B cell (primary cell): ENCODE results near the gene CARNS1. TPM values are rescaled to one million over a fixed set of nuclear protein-coding genes. Genes with fewer than 3 reads are reported as not detected.

ENCODE experiments used
- ATAC-seq: fragments of 200-7000 bp; cut with Tn5 transposase; one replicate; pipeline ENCODE4 v1.10.0; 2021; ENCODE audit warnings: low read depth, mild to moderate bottlenecking, moderate number of reproducible peaks, moderate library complexity
- CTCF ChIA-PET: fragments of 350-600 bp; sonication (Branson Sonifier 250); formaldehyde crosslinking; loops from one replicate; lab custom pipeline; 2021; ENCODE audit warnings: antibody characterized with exemption, inconsistent platforms; lab: Charles Lee
- POLR2A ChIA-PET: fragments of 350-600 bp; sonication (Branson Sonifier 250); formaldehyde crosslinking; loops from one replicate; lab custom pipeline; 2021; ENCODE audit warnings: antibody characterized with exemption; lab: Charles Lee
- DNase-seq: peaks from one replicate; pipeline ENCODE4 v3.0.0; 2013
- H2AFZ ChIP-seq: 2 replicates; pipeline ENCODE4 v1.6.1; 2012; ENCODE audit warnings: mild to moderate bottlenecking, low read depth, low read length; ENCODE audit not compliant: insufficient read depth, poor library complexity, severe bottlenecking
- H3K27ac ChIP-seq, 2 donors: 1 replicate in 1 of 2; 2 replicates in 1 of 2; pipeline ENCODE4 v1.5.1; 2012 to 2013; ENCODE audit warnings: low read length in 2 of 2, mild to moderate bottlenecking in 2 of 2, moderate library complexity in 1 of 2
- H3K27me3 ChIP-seq, 4 experiments: fragments of 200-600 bp in 1 of 4; sonication (generic) in 1 of 4; replicated peaks in 1 of 4; 1 replicate in 2 of 4; 2 replicates in 2 of 4; pipeline versions ENCODE4 v1.6.1 to v1.7.0; 2013 to 2016; ENCODE audit warnings: low read length in 3 of 4, mild to moderate bottlenecking in 2 of 4, mixed read lengths in 1 of 4, moderate library complexity in 1 of 4; ENCODE audit not compliant: insufficient read depth in 4 of 4, control insufficient read depth in 3 of 4; ENCODE audit errors: control extremely low read depth in 1 of 4
- H3K36me3 ChIP-seq, 2 experiments: replicated peaks in 1 of 2; 1 replicate in 1 of 2; 2 replicates in 1 of 2; pipeline versions ENCODE4 v1.6.1 to v1.7.1; 2013; ENCODE audit warnings: low read length in 1 of 2; ENCODE audit not compliant: insufficient read depth in 2 of 2, control insufficient read depth in 1 of 2; ENCODE audit errors: control extremely low read depth in 1 of 2, extremely low read depth in 1 of 2
- H3K4me1 ChIP-seq, 2 donors: fragments of 200-600 bp in 1 of 2; sonication (generic) in 1 of 2; 1 replicate in 1 of 2; 2 replicates in 1 of 2; pipeline versions ENCODE4 v1.5.1 to v1.6.1; 2013 to 2017; ENCODE audit warnings: low read length in 2 of 2; ENCODE audit not compliant: control insufficient read depth in 2 of 2, insufficient read depth in 2 of 2
- H3K4me2 ChIP-seq: replicated peaks from 2 replicates; pipeline ENCODE3; 2012; ENCODE audit warnings: mild to moderate bottlenecking, low read depth, low read length; ENCODE audit not compliant: poor library complexity, severe bottlenecking
- H3K4me3 ChIP-seq, 5 experiments: fragments of 200-600 bp in 1 of 5; sonication (generic) in 1 of 5; 1 replicate in 3 of 5; 2 replicates in 2 of 5; pipeline versions ENCODE4 v1.5.1 to v1.7.0; 2011 to 2016; ENCODE audit warnings: low read length in 4 of 5, mild to moderate bottlenecking in 4 of 5, low read depth in 2 of 5, control low read depth in 1 of 5, moderate library complexity in 1 of 5; ENCODE audit not compliant: insufficient read depth in 1 of 5; ENCODE audit errors: control extremely low read depth in 1 of 5, extremely low read depth in 1 of 5
- H3K79me2 ChIP-seq: fragments of 200-600 bp; sonication (generic); one replicate; pipeline ENCODE4 v1.6.0; 2016; ENCODE audit warnings: low read length; ENCODE audit not compliant: control insufficient read depth, insufficient read depth
- H3K9ac ChIP-seq: fragments of 200-600 bp; sonication (generic); 2 replicates; pipeline ENCODE4 v1.6.1; 2017; ENCODE audit warnings: mild to moderate bottlenecking, low read length, moderate library complexity
- H3K9me3 ChIP-seq, 3 donors: one replicate each; pipeline versions ENCODE4 v1.6.1 to v1.7.1; 2013; ENCODE audit warnings: low read length in 2 of 3; ENCODE audit not compliant: control insufficient read depth in 2 of 3, insufficient read depth in 1 of 3; ENCODE audit errors: control extremely low read depth in 1 of 3
- H4K20me1 ChIP-seq: 2 replicates; pipeline ENCODE4 v1.6.0; 2012; ENCODE audit warnings: mild to moderate bottlenecking, low read length; ENCODE audit not compliant: insufficient read depth, control insufficient read depth, poor library complexity, severe bottlenecking
- H3K27ac Mint-ChIP-seq: one replicate; pipeline ENCODE4 v1.8.0; 2021; ENCODE audit warnings: mixed read lengths
- H3K27me3 Mint-ChIP-seq: one replicate; pipeline ENCODE4 v1.8.0; 2021; ENCODE audit warnings: mixed read lengths
- H3K4me1 Mint-ChIP-seq: one replicate; pipeline ENCODE4 v1.8.0; 2021; ENCODE audit warnings: mixed read lengths
- H3K4me3 Mint-ChIP-seq: one replicate; pipeline ENCODE4 v1.8.0; 2021; ENCODE audit warnings: mixed read lengths
- H3K9me3 Mint-ChIP-seq: one replicate; pipeline ENCODE4 v1.8.0; 2022; ENCODE audit warnings: mixed read lengths; ENCODE audit not compliant: insufficient read depth
- CTCF ChIP-seq: fragments of 200-600 bp; IDR thresholded peaks from one replicate; pipeline ENCODE4 v1.8.0; 2022; ENCODE audit warnings: antibody characterized with exemption, mild to moderate bottlenecking
- EZH2 ChIP-seq: IDR thresholded peaks from 2 replicates; pipeline ENCODE4 v1.6.1; 2012; ENCODE audit warnings: borderline replicate concordance, low read depth, mild to moderate bottlenecking, moderate library complexity, low read length; ENCODE audit not compliant: insufficient read depth, poor library complexity, severe bottlenecking
- WGBS: methylation state at CpG from one replicate; pipeline ENCODE4 v1.1.5; 2013; ENCODE audit warnings: missing lambda C conversion rate; ENCODE audit not compliant: insufficient coverage; 5-methylcytosine and 5-hydroxymethylcytosine counted together
- intact Hi-C: fragments of 100-400 bp; cut with micrococcal nuclease; formaldehyde crosslinking; loops from one replicate; pipeline ENCODE4 v1.10.0; 2022
- polyA plus RNA-seq: library from polyadenylated mRNA; depleted of rRNA; stranded (reverse); fragments of >200 nt; gene quantifications from 2 replicates; pipeline ENCODE4 v1.2.3, GENCODE V29; 2012
- total RNA-seq, 2 donors: library from RNA; stranded (reverse); fragments of 120-200 nt in 1 of 2; gene quantifications; 1 replicate in 1 of 2; 2 replicates in 1 of 2; pipeline versions ENCODE4 v1.2.3 to v1.2.4, GENCODE V29; 2013 to 2022

CARNS1 gene
- total and polyA plus RNA-seq, 2 donors (not counting 1 experiment from before 2014, with no cell fraction given), result 24.1 to 41.1 TPM

GRCh38 chr11:67438158-67438902 lies 22.9 kb downstream of the CARNS1 start:
- CTCF ChIA-PET, result interaction anchor here (1.0 to 4.4 kb wide), 13 partner anchors 9 to 87 kb away, joined by 3 to 63 read pairs (median 8); partner anchors contain the start of genes CABP4, GPR152, PPP1CA and TBC1D10C
- Mint-ChIP-seq H3K4me1 (peaks cover 86% of the 10 kb centered on the region), H3K27me3 (no peaks in the 10 kb centered on the region), H3K4me3 (peak overlapping the region; percentile 88), H3K9me3 (no peaks in the 10 kb centered on the region), H3K27ac (peak overlapping the region; percentile 98)
- WGBS, result 68% methylated on average over 21 of the region's 41 CpGs
- H3K4me2 ChIP-seq, result peak overlapping the region; percentile 99
- peak overlapping the region; percentile 68 to 88 for H3K27ac ChIP-seq
- DNase-seq, result peak; percentile 60
- no peaks in the 10 kb centered on the region for H3K27me3 ChIP-seq
- H2AFZ ChIP-seq, result no peak overlapping the region
- peaks cover 0 to 29% of the 10 kb centered on the region in 2 experiments for H3K36me3 ChIP-seq
- peaks cover 76 to 88% of the 10 kb centered on the region in 2 donors for H3K4me1 ChIP-seq
- peaks cover 0 to 3% (median 0%) of the 10 kb centered on the region in 3 donors for H3K9me3 ChIP-seq
- TF ChIP-seq EZH2 (no peak), CTCF (no peak)
- intact Hi-C loops, result no loop called here
- peaks cover 67% of the 10 kb centered on the region for H3K79me2 ChIP-seq
- peak; percentile 16 for ATAC-seq
- H3K4me3 ChIP-seq, result peak overlapping the region; percentile 32 to 96 (median 86)
- POLR2A ChIA-PET, result interaction anchor here (0.7 to 9.5 kb wide), 20 partner anchors 8 to 198 kb away, joined by 3 to 215 read pairs (median 14); partner anchors contain the start of genes AIP, CLCF1, GPR152 and NUDT8
- H4K20me1 ChIP-seq, result peaks cover 58% of the 10 kb centered on the region
- peak overlapping the region; percentile 82 for H3K9ac ChIP-seq
